NCI-H2196 treated with DMSO at 0.1 percent for 48 hours (cell line): ENCODE data around the gene KCNQ1.
A peak's percentile ranks its signal among the peaks of the same experiment; 100 is the strongest.

Experiments used
- DNase-seq: peaks from one replicate; lab custom pipeline; 2025; ENCODE audit not compliant: unreplicated experiment; lab: John Stamatoyannopoulos, UW

KCNQ1 gene

GRCh38 chr11:2887515-2888195 lies 442.8 kb downstream of the KCNQ1 start:
- no peak for DNase-seq

GRCh38 chr11:2888266-2888968 lies 443.6 kb downstream of the KCNQ1 start:
- DNase-seq = peak; percentile 67

GRCh38 chr11:2889362-2890273 lies 444.8 kb downstream of the KCNQ1 start:
- no peak for DNase-seq

GRCh38 chr11:2890466-2891294 lies 445.9 kb downstream of the KCNQ1 start:
- DNase-seq = peak; percentile 70

- DNase-seq = peak; percentile 66
Observed at GRCh38 chr11:2891326-2892214, 446.8 kb downstream of the KCNQ1 start.

- peak; percentile 83 for DNase-seq
Observed at GRCh38 chr11:2892215-2892966, 447.6 kb downstream of the KCNQ1 start.

GRCh38 chr11:2892967-2893528 lies 448.2 kb downstream of the KCNQ1 start:
- DNase-seq = no peak

GRCh38 chr11:2893935-2894334 lies 449.1 kb downstream of the KCNQ1 start:
- DNase-seq = no peak

GRCh38 chr11:2896047-2896446 lies 451.2 kb downstream of the KCNQ1 start:
- DNase-seq = no peak

GRCh38 chr11:2897048-2897447 lies 452.2 kb downstream of the KCNQ1 start:
- no peak for DNase-seq

GRCh38 chr11:2898366-2899079 lies 453.7 kb downstream of the KCNQ1 start:
- DNase-seq = peak; percentile 71
